Stimulated activated CD4-positive, alpha-beta T cell treated with anti-CD3 and anti-CD28 coated beads, TNF-alpha, amount 100 ng/mL, for 24 hours (primary cell): Measurements from ENCODE around the gene IZUMO4.

Source experiments
- DNase-seq, 3 experiments: peaks; one replicate each; pipeline ENCODE4 v3.0.0-alpha.2; 2020; ENCODE audit warnings: low read depth in 3 of 3

The IZUMO4 gene

DNA sequence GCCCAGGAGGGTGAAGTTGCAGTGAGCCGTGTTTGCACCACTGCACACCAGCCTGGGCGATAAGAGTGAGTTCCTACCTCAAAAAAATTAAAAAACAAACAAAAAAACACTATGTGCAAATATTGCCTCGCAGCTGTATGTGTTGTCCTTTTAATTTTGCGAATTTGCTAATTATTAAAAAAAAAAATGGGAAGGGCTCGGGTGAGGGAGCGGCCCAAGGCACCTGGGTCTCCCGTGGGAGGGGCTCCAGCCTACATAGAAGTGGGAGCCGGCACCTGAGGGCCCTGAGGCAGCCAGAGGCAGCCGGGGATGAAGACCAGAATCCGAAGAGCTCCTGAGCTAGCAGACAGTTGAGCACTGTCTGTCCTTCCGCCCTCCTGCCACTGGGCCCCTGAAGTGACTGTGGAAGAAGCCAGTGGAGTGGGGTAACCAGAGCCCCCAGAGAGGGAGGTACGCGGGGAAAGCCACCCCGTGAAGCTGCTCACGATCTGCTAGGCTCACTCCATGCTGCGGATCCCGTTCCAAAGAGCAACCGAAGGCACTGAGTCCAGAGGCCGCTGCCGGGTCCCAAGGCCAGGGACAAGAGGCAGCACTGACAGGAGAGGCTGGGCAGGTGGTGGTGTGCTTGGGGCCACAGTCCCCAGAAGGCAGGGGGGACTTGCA lies 6.5 kb downstream of the IZUMO4 start:
- no peak for DNase-seq

DNA sequence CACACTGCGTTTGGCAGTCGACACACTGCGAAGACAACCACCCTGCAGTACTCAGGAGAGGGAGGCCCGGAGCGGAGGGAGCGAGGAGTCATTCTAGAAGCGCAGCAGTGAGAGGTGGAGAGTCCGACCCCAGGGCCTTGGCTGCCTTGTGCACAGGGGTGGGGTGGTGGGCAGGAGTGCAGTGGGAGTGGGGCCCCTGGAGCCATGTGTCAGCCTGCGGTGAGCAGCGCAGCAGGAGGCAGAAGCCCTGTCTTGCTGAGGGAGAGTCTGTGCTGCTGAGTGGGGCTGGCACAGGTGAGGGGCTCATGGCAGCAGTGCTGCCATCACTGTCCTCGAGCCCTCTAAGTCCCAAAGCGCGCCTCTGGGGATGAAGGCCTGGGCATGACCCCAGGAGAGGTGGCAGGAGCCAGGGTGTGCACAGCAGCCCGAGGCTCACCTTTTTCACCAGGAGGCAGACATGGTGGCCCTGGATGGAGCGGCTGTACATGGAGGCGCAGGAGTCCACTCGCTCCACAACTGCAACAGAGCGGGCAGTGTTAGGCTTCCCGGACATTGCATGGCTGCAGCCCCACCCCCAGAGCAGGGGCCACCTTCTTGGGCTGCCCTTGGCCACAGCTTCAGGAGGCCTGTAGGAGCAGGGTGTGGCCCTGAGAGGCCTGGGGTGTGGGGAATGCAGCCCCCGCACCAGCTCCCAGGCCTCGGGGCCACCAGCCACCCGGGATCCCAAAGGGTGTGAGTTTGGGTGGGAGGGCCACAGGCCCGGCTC lies 11.7 kb downstream of the IZUMO4 start:
- no peak for DNase-seq

DNA sequence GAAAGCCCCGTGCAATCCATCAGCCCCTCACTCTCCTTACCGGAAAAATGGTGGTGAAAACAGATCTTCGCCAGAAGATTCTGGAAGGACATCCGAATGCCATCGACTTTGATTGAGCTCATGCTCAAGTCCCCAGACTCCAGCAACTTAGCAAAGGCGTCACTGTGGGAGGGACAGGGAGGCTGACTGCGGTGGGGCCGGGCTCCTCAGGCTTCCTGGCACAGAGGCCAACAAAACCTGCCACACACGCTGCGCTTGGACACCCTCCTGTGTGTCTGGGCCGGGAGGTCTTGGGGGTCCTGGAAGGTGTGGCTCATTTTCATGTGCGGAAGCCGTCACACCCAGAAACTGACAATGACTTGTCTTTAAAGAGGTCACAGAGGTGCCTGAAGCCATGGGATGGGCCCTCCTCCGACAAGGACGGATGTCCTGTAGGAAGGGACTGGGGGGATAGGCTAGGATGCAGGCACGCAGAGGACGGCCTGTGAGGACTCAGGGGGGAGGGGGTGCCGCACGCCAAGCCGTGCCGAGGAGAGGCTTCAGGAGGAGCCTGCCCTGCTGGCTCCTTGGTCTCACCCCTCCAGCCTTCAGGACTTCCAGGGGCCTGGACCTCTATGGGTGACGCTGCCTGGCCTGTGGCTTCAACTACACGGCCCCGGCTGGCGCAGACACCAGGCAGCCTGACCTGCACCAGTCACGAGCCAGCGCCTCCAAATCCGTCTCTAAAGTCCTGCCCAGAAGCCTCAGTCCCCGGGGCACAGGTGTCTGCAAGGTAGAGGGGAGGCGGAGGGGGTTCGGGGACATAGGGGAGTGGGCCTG lies 12.5 kb downstream of the IZUMO4 start:
- DNase-seq: no peak

DNA sequence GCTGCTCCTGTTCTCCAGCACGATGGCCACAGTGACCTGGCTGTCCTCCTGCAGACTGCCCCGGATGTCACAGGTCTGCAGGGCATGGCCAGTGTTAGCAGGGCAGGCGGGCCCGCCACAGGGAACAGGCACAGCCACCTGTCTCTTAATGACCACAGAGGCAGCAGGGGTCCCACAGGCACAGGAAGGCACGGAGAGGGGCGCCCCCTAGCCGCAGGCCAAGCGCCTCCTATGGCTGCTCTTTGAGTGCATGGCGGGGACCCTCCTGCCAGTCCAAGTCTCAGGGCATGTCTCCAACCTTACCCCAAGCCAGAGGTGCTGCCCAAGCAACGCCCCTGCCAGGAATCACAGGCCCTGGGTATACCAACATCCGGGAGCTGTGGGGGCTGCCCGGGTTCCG lies 14.1 kb downstream of the IZUMO4 start:
- no peak for DNase-seq

DNA sequence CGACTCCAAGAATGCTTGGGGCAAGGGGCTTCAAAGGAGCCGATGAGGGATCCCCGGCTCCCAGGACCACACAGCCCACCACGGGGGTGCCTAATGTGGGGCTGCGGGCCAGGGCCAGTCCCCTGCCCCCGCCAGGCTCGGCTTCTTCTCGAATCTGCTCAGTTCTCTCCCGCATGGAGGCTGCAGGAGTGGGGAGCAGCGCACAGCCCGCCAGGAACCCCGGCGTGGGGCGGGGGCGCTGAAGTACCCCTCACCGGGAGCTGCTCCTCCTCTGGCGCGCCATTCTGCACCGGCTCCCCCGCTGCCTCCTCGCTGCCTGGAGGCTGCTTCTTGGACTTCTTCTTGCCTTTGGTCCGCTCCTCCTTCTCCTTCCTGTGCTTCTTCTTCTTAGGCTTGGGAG lies 14.7 kb downstream of the IZUMO4 start:
- no peak for DNase-seq

DNA sequence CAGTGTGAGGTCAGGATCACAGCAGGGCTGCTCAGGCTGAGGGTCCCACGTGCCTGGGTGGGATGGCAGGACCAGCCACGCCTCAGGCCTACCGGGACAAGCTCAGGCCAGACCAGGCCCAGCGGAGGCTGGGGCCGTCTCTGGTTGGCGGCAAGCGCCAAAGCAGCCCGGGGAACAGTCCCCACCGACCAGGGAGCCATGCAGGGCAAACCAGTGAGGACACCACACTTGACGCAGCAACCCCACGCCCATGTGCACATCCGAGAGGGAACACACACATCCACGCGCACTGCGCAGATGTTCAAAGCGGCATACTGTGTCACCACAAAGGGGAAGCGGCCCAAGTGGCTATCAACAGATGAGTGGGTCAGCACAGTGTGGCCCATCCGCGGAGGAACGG lies 15.2 kb downstream of the IZUMO4 start:
- DNase-seq: no peak

DNA sequence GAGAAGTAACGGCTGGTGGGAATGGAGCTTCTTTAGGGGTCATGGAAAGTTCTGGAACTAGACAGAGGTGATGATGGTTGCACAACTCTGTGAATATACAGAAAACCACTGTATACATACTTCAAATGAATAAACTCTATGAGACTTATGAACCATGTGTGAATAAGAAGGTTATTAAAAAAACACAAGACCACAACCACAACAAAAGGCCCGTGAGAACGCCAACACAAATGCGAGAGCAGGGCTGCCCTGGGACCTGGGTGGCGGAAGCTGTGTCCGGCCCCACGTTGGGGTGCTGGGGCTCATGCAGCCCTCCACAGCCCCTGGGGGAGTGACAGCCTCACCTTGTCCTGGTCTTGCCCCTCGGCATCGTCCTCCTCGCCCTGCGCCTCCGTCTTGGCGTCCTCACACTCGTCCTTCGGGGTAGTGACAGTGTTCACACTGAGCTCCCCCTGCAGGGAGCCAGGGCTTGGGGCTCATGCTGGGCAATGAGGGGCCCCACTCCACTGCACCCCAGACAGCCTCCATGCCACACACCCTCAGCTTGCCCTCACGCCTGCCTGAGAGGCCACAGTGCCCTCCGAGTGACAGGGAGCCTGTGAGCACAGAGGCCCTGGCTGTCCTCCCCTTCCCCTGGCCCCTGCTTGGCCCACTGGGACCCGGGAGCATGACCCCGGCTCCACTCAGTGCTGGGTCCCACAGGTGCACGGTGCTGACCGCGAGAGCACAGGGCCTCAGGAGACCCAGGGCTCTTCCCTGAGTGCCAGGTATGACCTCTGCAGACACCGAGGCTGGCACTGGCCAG lies 16.0 kb downstream of the IZUMO4 start:
- DNase-seq: no peak

DNA sequence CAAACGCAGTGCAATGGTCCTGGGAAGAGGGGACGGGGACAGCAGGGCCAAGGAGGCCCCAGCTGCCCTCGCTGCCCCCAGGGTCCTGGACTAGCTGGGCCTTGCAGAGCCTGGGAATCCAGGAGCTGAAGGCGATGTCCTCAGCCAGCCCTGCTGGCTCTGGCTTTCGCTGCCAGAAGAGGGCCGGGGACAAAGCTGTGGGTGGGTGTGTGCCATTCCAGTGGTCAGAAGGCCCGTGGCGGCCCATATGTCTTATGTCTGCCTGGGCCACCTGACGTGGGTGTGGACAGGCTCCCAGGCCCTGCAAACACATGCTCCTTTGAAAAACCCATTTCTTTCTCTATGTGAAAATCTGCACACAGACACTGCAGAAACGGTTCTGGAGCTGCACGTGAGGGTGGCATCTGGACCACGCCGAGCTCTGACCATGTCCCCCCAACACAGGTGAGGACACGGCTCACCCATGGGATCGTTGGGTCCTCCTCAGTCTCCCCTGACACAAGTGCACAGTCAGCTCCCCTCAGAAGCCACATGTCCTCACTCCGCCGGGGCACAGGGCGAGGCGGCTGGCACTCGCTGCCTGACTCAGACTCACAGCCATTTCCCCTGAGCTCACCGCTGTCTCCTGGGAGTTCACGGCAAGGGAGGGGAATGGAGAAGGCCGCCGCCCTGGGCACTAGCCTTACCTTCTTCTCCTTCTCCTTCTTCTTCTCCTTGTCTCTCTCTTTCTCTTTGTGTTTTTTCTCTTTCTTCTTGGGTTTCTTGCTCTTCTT lies 16.9 kb downstream of the IZUMO4 start:
- no peak for DNase-seq

DNA sequence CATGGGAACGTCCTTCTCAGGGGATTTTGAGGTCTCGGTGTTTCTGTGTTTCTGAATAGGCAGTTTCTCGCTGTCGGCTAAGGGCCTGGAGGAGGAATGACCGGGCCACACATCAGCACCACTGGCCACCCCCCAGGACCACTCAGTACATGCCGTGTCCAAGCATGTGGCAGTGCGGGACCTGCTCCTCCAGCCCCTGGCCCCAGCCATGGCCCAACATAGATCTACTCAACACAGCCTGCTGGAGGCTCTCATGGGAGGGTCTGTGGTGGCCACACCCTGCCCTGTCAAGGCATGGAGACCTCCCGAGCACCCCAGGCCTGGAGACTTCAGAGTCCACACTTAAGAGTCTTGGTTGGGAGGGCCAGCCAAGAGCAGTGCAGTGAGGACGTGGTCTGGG lies 17.5 kb downstream of the IZUMO4 start:
- no peak for DNase-seq

DNA sequence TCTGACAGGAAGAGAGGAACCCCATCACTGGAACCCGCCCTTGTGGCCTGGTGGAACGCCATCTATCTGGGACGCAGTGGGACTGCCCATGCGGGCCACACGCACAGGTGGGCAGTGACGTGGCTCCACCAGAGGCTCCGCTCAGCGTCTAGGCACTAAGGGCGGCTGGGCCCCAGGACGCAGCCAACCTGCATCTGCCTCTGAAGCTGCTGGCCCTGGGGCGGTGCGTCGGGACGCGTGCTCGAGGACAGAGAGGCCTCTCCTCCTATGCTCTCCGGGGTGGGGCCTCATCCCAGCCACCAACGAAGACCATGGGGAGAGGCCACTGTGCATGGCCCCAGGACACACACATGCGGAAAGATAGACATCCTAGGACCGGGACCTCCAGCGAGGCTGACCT lies 18.1 kb downstream of the IZUMO4 start:
- DNase-seq: no peak

DNA sequence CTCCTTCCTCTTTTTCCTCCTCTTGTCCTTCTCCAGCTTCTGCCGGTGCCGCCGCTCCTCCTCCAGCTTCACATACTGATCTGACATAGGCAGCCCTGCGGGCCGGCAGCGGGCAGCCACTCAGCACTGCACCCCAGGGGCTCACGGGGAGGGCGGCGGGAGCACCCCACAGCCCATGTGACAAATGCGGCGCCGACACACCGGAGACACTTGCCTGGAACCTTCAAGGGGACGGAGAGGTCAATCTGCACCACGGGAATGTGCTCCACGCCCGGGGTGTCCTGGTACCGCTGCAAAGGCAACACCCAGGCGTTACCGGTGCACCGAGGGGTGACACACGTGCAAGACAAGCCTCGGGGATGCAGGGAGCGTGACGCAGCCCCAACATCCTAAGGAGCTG lies 18.6 kb downstream of the IZUMO4 start:
- DNase-seq: no peak

DNA sequence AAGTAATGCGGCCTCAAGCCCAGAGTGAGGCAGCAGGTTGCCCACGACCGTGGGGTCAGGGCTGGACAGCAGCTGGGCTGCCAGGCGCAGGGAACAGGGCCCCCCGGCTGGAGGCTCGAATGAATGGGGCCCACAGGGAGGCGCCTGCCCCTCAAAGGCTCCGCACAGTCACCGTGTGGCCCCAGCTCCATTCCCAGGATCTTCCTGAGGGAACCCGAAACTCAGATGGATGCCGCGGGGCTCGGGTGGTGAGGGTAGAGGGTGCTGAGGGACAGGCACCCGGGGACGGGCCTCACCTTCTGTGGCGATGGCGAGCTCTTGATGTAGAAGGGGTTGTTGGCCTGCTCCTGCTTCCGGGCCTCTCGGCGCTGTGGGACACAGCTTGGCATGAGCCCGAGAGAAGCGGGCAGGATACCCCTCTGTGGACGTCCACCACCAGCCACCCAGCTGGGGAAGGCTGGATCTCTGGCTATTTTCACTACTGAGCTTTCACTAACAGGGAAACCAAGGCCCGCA lies 19.3 kb downstream of the IZUMO4 start:
- no peak for DNase-seq

DNA sequence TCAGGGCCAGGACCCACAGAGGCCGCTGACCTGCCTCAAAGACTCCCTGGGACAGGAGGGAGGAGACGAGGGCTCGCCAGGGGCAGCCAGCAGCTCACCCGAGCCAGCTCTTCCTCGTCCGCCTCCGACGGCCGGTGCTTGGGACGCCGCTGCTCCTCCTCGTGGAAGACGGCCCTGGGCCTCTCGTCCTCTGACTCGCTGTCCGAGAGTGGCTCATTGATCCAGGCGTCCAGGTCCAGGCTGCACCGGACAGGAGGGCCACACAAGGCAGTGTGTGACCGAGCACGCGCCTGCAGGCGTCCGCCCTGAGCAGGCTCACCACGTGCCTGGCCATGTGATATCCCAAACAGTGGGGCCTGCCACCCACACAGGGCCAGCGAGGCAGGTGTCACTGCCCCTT lies 19.8 kb downstream of the IZUMO4 start:
- DNase-seq: no peak

DNA sequence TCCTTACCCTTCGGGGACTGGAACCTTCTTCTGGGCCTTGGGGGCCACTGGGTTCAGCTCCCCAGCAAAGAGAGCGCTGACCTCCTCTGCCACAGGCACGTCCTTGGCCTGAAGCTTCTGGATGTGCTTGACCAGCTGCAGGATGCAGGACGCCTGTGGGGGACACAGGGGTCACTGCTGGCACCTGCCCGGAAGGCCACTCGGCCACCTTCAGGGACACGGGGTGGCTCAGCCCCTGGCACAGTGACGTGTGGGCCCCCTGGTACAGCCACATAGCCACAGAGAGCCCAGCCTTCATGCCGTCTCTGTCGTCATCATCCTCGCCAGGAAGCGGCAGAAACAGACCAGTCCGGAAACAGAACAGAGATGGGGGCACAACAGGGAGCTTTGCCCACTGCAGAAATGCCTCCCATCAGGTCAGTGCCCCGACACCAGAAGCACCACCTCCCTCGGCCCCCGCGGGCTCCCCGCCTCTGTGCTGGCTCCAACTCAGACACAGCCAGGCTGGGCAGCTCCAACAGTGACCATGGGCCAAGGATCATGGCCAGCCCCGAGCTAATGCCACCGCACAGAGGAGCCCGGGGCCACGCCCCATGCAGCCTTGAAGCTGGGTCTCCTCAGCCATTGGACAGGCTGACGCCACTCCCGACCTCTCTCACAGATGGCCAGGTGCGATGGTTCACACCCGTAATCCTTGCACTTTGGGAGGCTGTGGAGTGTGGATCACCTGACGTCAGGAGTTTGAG lies 20.7 kb downstream of the IZUMO4 start:
- DNase-seq: no peak

DNA sequence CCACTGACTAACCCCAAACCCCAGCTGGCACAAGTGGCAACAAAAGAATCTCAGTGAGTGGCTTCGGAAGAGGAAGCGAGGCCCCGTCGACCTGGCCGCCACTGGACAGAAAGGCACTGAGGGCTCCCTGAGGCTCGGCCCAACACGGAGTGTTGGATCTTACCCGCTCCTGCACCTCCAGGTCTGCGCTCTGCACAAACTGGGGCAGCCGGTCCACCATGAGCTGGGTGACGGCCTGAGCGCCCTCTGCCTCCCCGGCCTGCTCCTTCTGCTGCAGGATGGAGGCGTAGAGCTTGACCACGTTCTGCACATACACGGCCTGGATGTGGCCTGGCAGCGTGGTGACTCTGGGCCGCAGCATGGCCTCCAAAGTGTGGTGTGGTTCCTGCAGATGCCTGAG lies 21.7 kb downstream of the IZUMO4 start:
- DNase-seq: no peak

DNA sequence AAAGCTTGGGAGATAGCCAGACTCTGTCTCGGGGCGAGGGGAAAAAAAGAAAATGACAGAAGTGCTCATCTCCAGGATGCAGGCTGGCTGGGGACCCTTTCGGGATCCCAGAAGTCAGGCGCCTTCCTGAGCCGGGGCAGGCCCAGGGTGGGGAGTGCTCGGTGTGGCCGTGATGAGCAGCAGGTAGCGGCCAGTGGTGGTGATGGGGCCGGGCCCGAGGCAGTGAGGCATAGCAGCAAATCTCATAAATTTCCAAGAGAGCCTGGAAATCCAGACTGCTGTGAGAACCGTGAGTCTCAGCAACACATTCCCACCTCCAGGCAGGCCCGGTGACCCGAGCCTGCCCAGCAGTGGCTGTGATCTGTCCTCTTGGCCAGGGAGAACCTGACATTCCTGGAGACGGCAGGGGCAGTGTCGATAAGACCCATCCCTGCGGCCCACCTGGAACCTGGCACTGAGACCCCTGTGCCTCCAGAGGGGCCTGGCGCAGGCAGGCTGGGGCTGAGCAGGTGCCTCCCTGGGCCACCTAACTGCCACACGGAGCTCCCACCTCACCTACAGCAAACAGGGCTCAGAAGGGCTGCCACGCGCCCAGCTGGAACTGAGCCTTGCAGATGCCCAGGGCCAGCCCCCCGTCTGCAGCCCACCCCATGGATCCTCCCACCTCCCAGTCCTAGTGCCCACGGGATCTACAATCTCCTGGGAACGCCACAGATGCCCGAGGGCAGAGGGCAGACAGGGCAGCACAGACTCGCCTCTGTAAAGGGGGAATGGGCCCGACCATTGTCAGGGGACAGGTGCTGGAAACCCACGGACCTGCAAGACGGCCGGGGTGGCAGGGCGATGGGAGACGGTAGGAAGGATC lies 23.4 kb downstream of the IZUMO4 start:
- no peak for DNase-seq

DNA sequence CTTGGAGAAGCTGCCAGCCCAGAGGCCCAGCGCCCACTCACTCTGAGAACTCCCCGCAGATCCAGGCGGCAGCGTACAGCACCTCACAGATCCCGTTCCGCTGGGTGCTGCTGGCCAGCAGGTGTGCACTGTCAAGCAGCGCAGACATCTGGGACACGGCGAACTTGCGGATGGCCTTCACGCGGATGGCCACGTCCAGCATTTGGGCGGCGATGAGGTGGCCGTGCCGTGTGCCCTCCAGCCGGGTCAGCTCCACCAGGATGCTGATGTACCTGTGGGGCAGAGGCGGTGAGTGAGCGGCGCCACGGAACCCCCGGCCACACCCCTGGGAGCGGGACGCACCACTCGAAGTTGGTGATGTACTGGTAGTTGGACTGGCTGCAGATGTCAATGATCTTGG lies 24.1 kb downstream of the IZUMO4 start:
- DNase-seq: no peak

DNA sequence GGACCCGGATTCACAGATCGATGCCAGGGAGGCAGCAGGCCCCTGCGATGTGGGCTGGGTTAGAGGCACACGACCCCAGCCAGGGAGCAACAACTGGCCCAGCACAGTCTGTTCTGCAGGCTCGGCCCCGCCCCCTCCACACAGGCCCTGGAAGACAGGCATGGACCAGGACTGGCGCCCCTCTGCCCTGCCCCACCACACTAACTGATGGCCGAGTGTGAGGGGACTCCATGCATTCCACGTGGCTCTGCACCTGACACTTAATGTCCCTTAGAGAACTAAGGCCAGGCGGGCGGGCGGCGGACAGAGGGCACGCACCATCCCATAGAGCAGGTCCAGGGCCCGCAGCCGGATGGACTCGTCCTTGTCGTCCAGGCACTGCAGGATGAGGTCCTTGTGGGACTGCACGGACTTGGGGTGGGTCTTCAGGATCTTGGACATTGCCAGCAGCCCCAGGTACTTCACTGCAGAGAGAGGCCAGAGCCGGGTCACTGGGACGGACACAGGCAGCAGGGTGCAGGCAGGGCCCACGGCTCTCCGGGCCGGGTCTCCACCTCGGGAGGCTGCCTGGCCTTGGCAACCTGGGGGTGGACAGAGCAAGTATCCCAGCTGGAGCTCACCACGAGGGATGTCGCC lies 24.8 kb downstream of the IZUMO4 start:
- no peak for DNase-seq

DNA sequence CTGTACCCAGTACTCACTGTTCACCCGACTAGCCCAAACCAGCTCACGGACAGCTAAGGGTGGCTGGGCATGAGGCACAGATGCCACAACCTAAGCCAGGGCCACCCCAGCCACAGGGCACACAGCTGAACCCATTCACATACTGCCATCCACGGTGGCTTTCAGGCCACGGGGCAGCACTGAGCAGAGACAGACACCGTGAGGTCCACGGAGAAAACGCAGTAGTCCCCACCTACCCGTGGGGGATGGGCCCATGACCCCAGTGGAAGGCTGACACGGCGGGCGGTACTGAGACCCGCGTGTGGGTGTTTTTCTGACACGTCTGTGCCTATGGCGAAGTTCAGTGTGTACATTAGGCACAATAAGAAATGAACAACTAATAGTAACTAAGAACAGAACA lies 25.5 kb downstream of the IZUMO4 start:
- no peak for DNase-seq
